GM19463 (cell line): Measurements from ENCODE around the gene ANKRD42.
A peak's percentile ranks its signal among the peaks of the same experiment; 100 is the strongest.

ENCODE experiments used
- ATAC-seq: cut with Tn5 transposase; IDR thresholded peaks from one replicate; pipeline ENCODE4 v1.9.1; 2021; ENCODE audit warnings: mild to moderate bottlenecking, moderate library complexity; ENCODE audit not compliant: unreplicated experiment

Gene ANKRD42

DNA sequence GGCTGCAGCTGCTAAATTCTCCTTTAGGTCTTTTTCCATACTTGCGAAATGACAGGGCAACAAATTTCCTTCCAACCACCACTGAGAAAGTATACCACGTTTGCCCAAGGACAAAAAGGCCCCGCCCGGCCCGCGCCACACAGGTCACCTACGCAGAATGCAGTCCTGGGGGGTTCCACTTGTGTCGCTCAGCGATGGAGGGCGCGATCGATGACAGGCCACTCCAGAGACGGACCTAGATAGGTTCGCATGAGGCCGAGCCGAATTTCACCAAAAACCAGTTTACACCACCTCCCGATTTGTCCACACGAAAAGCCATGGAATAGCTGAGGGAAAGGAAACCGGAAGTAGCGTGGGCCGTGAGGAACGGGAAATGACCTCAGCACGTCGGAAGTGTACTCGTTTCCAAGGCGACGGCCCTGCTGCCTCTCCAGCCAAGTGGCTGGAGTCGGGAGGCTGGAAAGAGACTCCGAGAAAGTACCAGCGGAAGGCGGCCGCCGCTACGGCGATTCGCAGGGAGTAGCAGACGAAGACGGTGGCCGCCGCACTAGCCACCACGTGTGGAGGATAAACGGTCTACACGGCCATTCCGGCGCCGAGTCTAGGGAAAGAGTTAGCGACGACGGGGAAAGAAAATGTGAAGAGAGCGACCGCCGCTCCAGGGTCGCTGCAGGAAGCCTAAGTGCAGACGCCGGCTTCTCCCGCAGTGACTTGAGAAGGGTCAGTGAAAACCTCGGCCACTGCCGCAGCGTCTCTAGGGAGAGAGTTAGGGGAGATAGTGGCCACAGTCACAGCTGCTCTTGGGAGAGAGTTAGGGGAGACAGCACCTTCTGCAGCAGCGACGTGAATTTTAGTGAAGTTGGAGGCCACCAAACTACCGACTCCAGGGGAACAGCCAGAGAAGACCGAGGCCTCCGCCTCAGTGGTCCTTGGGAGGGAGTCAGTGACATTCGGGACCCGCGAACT lies at the start of gene ANKRD42:
TSS of gene ANKRD42 (plus strand) at position 398 of the 966 bp plus-strand sequence. CDS start 959 bp downstream, outside the sequence.
- peak; percentile 93 for ATAC-seq

DNA sequence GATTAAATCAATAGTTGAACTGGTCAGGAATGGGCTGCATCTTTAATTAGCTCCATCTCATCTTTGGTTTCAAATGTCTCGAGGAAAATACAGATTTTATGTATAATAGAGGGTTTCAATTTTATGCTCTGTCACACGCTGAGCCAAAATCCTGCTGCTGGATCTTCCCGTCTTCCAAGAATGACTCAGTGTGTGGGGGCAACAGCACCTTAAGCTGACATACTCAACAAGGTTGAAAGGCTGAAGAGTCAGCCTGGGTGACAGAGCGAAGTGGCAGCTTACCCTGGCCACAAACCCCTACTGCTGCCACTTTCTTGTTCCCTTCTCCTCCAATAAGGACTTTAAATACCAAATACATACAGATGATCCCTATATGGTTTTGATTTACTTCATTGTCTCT lies 45.6 kb upstream of the ANKRD42 start:
- ATAC-seq: no peak

DNA sequence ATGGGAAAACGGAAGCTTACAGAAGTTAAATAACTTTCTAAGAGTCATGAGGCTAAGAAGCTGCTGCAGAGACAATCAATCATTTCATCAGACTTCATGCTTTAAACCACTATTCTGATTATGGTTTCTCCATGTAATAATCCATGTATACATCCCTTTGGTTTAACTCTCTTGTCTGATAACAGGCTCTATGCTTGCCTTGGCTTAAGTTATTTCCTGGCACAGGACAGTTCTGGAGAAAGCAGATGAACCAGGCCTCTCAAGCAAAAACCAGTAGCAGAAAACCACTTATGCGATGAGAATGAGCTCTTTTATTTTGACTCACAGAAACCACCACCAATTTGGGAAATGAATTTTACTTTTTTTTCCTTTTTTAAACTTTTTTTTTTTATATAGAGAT lies 43.1 kb upstream of the ANKRD42 start:
- ATAC-seq: no peak

DNA sequence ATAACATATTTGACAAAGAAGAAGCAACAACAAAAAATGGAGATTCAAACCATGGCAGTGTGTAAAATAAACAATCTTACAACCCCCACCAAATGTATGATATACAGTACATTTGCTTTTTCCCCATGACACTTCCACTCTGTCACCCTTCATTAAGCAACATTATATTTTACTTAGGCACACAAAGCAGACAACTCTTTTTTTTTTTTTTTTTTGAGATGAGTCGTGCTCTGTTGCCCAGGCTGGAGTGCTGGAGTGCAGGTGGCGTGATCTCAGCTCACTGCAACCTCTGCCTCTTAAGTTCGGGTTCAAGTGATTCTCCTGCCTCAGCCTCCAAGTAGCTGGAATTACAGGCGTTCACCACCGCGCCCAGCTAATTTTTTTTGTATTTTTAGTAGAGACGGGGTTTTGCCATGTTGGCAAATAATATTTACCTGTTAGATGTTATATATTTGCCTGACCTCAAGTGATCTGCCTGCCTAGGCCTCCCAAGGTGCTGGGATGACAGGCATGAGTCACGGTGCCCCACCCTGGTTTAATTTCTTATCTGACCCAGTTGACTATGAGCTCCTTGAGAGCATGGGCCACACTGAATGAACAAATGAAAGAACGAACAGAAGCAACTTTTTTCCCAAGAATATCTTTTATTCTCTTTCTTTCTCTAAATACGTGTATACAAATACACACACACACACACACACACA lies 42.1 kb upstream of the ANKRD42 start:
- ATAC-seq: no peak

DNA sequence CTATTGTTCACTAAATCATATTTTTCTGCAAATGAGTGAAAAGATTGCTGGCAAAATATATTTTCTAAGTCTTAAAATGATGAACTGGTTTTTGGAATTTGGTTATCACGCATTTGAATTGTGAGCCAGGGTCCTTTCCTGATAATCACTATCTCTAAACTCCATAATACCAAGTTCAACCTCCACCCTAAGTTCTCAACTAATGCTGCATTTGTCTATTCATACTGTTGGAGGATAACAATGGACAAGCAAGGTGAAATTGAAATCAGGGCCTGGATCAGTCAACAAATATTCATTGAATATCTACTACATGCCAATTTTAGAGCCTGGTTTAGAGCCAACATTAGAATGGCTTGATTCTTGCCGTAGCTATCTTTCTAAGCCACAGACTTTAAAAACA lies 41.2 kb upstream of the ANKRD42 start:
- no peak for ATAC-seq

DNA sequence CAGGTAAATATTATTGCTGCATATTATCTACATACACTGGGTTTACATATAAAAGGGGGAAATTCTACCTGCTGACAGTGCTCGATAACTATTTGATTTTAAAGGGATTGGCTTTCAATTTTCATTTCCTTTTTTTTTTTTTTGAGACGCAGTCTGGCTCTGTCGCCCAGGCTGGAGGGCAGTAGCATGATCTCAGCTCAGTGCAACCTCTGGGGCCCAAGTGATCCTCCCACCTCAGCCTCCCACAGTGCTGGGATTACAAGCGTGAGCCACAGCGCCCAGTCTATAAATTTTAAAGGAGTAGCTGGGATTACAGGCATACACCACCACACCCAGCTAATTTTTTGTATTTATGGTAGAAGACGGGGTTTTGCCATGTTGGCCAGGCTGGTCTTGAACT lies 39.7 kb upstream of the ANKRD42 start:
- ATAC-seq: no peak

DNA sequence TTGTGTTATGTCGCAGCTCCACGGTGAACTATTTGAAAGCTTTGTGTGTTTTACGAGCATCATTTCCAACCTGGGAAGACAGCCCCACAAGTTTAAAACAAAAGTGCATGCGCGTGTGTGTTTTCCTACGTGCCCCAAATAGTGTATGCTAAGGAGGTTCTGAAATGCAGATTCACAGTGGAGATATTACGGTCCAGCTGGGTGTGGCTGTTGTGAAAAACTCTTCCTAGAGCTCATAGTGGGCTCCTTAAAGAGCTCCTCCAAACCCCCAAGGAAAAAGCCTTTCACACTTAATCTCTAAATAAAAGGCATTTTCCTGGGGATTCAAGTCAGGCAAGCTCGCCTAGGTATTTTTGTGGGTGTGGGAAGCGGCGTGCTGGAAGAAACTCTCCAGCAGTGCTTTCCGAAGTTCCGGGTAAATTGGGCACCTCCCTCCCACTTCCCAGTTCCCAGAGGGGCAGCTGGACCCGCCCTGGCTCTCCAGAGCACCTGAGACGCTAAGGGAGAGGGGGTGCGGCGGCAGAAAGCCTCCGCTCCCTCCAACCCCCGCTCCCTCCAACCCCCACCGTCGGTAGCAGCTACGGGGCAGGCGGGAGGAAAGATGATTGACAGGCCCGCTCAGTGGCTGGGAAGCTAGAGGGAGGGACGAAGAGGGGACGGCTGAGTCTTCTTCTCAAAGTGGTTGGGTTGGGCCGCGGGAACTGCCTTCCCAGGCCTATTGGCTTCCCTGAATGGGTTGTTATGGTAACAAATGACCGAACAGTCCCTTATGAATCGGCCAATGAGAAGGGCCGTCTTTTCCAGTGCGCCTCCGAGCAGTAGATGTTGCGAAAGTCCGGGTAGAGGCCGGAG lies 37.1 kb upstream of the ANKRD42 start:
- ATAC-seq: peak; percentile 89

DNA sequence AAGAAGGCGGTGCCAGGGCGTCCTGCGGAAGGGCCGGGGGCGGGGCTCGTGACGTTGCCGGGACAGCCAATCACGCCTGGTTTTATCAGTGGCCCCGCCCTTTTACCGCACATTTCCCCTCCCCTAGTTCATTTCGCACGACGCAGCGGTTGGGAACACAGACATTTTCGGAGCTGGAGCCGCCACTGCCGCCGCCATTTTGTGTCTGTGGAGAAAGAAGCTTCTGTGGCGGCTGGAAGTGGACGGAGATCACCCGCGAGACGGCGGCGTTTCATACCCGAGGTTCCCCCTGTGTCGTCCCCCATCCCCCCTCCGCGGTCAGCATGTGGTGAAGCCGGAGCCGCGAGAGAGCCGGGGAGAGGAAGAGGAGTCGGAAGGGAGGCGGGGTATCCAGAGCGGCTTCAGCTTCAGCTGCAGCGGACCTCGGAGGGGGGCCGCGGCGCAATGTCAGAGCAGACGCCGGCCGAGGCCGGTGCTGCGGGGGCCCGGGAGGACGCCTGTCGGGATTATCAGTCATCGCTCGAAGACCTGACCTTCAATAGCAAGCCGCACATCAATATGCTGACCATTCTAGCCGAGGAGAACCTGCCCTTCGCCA lies 36.4 kb upstream of the ANKRD42 start, which contains the start of gene PCF11:
TSS of gene PCF11 (plus strand) at position 136 of the 598 bp plus-strand sequence. CDS start at position 445, 309 bp downstream.
- no peak for ATAC-seq

DNA sequence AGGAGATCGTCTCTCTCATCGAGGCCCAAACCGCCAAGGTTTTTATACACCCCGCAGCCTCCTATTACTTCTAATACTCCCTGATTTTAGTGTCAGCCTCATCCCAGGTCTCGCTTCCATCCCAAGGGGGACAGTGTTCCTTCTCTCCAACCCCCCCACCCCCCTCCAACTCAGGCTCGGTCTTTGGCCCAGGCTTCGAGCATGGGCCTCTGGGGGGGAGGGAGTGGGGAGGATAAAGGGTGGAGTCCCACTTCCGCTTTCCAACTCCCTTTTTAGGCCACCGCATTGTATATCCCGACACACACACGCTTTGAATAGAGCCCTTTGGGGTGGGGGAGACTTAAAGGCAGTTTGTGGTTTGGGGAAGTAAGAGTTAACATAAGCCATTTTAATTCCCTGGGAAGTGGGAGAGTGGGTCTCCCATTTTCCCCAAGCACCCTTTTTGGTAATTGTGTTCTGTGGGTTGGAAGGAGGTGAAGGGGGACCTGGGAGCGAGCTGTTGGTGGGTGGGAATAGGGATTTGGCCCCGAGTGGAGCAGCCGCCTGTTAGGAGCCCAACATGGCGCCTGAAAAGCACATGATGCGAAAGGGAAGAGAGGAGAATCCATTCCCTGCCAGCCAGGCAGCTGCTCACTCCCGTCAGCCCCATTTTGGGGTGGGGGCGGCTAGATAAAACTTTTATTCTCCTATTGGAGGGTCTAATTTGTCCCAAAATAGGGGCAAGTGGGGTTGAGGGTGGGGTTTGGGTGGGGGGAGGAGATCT lies 35.7 kb upstream of the ANKRD42 start:
- ATAC-seq: no peak

DNA sequence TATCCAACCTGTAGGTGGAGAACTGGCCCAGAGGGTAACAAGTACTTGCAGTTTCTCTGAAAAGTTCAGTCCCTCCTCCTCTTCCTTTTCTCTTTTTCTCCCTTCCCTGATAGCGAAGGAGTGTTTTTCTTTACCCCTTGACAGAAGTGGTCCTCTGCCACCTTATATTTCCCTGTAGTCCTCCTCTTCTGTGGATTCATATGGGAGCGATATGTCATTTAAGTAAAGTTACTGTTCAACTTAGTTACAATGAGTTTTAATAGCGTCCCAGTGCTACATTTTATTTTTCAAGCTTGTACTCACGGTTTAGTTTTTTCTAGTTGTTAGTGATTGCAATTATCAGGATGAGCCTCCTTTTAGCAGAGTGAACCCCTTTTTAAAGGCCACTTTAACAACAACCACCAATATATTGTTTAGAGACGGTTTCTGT lies 35.1 kb upstream of the ANKRD42 start:
- no peak for ATAC-seq

DNA sequence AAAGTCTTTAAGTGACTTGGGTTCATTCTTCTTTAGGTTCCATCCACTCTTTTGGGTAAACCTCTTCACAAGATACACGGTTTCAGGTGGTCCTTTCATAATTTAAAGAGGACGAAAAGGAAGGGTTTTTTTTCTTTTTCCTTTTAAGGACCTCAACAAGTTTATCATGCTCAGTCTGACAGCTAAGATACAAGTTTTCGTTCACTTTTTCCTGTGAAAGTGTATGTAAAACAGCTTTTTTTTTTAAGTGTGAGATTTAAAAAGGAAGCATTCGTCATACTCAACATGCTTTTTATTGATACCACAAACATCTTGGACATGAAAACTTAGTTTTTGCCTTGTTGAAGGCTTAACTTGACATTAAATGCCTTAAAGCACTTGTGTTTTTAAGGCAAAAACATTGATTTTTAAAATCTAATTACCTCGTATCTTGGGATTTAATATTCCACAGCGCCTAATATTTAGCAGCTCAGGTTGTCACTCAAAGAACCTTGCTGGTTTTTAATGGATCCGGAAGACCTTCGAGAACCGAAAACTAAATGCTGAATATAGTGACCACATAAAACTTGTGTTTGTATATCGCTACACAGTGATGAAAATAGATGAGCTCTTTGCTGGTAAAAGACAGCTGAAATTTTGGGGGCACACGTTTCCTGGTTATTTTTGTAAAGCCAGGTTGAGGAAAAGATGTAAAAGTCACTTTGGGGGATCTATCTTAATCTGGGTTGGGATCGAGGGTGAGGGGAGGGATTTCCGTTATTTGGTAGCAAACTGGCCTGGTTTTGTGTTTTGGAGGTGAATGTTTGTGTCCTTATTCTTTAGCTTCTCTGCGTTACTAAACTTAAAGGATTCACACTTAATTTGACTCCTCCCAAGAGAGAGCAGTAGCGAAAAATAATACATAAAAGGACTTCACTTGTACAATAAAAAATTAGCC lies 34.3 kb upstream of the ANKRD42 start:
- no peak for ATAC-seq

DNA sequence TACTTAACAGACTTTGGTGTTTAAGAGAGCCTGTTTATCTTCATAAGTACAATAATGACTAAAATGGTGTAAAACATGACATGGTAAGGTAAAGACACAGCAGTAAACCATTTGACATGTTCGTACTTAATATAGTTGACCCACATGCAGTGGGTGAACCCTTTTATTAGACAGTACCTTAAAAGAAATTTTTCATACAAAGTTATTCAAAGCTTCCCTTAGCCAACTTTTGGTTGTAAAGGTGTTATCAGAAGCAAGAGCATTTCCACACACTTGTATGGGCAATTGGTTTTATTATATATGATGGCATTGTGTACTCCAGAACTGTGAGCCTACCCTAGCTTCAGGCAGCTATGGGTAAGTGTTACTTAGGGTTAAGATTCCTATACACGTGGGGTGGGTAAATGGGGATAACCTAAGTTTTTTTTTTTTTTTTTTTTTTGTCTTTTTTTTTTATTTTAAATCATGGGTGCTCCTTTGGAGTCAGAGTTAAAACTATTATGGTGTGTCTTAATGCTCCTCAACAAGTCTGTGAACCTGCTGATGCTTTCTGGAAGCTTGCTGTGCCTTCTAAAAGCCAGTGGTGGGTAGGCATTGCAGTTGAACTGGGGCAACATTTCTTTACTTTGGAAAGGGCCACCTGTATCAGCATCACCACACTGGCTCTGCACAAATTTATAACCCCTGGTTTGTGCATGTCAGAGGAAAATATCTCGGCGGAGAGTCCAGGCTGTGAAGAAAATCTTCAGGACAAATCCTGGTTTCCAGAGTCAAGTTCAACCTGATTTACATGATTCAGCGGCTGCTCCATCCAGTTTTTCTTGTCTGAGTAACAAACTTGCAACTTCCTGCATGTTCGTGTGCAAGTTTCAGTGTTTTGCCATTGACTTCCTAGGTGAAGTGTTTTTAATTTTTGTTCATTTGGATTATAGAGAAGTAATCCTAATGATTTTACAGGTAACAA lies 33.3 kb upstream of the ANKRD42 start:
- ATAC-seq: no peak

DNA sequence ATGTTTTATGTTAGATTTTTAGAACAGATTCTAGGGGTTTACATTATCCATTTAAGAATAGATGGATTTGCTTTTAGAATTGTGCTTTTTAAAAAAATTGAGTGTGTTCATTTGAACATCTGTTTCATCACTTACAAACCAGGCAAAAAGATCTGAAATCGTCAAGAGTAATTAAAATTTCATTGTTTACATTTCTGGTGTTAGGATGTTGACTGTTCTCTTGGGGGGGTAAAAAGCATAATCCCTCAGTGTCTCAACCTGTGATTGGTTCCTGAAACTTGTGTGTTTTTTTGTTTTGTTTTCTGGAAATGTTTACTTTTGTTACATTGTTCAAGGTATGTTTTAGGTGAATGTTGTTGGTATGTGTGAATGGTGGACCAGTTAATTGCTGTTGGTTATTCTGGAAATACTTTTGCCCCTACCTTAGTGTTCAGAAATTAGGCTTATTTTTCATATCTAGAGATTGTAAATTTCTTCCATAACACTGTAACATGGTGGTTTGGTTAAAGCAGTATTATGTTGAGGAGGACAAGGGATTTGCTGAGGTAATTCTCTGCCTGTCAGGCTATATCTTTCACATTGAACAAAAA lies 31.8 kb upstream of the ANKRD42 start:
- no peak for ATAC-seq

DNA sequence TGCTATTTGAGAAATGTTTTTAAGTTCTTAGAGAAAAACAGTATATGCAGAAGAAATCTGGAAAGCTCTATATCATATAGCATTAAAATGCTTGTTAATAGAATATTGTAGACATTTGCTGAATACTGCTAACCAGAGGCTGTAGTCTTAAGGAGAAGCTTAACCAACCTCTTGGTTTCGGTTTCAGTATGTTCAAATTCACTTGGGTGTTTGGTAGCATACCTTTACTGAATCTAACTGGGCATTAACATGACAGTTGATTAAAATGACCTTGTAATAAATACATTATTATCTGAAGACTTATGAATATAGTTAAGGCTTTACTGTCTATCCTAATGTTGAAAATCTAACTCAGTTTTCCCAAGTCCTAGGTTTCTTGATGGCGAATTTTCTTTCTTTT lies 31.1 kb upstream of the ANKRD42 start:
- peak; percentile 63 for ATAC-seq

DNA sequence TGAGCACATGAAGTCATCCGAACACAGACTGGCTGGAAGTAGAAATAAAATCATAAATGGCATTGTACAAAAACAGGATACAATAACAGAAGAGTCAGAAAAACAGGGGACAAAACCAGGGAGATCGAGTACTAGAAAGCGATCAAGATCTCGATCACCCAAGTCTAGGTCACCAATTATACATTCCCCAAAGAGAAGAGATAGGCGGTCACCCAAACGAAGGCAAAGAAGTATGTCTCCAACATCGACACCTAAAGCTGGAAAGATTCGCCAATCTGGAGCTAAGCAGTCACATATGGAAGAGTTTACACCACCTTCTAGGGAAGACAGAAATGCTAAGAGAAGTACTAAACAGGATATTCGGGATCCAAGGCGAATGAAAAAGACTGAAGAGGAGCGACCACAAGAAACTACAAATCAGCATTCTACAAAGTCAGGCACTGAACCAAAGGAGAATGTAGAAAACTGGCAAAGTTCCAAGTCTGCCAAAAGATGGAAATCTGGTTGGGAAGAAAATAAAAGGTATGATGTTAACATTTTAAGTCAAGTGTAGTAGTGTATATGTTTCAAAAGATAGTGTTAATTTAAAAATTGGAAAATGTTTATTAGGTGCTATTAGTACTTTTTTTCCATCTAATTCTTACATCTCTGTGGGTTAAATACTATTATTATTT lies 27.2 kb upstream of the ANKRD42 start:
- ATAC-seq: no peak

DNA sequence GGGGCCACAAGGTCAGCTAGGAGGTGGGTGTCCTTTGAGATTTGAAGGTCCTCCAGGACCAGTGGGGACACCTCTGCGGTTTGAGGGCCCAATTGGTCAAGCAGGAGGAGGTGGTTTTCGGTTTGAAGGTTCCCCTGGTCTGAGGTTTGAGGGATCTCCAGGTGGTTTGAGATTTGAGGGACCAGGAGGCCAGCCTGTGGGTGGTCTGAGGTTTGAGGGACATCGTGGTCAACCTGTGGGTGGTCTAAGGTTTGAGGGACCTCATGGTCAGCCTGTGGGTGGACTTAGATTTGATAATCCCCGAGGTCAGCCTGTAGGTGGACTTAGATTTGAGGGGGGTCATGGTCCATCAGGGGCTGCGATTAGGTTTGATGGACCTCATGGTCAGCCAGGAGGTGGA lies 24.8 kb upstream of the ANKRD42 start:
- no peak for ATAC-seq

DNA sequence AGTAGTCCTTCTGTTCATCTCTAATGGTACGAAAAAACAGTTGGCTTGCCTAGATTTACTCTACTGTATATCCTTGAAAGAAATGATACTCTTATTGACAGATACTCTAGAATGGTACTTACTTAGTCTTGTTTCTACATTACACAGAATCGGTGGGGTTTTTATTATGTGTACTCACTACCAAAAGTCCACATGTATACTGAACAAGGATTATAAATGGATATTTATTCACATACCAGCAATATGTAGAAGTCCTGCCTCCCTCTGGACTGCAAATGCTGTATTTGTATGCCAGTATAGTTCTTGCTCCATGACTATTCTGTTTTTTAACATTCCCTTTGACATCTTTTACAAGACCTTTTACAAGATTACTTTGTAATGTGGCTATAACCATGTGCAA lies 22.6 kb upstream of the ANKRD42 start:
- ATAC-seq: no peak
